HEK293 (cell line): Measurements from ENCODE around the gene UBQLN1.

Experiments used
- CTCF ChIA-PET: fragments of 350-600 bp; formaldehyde crosslinking; extraction: SDS; loops from one replicate; lab custom pipeline; 2021; ENCODE audit warnings: antibody characterized with exemption; lab: Yijun Ruan, JAX
- POLR2A ChIA-PET: fragments of 300-600 bp; formaldehyde crosslinking; extraction: SDS; loops from one replicate; lab custom pipeline; 2020; ENCODE audit warnings: antibody characterized with exemption, inconsistent platforms; lab: Yijun Ruan, JAX
- H3K27ac ChIP-seq: fragments of 200-500 bp; sonication (Bioruptor generic); 2 replicates; pipeline ENCODE4 v1.5.1; 2014; ENCODE audit warnings: low read depth, low read length, control low read depth, inconsistent platforms; ENCODE audit errors: extremely low read depth
- H3K36me3 ChIP-seq, 2 experiments: fragments of 200-500 bp in 1 of 2; sonication (Bioruptor generic) in 1 of 2; 1 replicate in 1 of 2; 2 replicates in 1 of 2; pipeline ENCODE4 v1.5.1; 2014 to 2017; ENCODE audit warnings: inconsistent platforms in 2 of 2, low read length in 2 of 2; ENCODE audit not compliant: control insufficient read depth in 2 of 2, insufficient read depth in 1 of 2
- H3K4me1 ChIP-seq: fragments of 200-500 bp; sonication (Bioruptor generic); 2 replicates; pipeline ENCODE4 v1.5.1; 2014; ENCODE audit warnings: mild to moderate bottlenecking, low read length, inconsistent platforms; ENCODE audit not compliant: control insufficient read depth, insufficient read depth
- H3K4me3 ChIP-seq: 2 replicates; pipeline ENCODE4 v1.5.1; 2011; ENCODE audit warnings: low read depth, mild to moderate bottlenecking, control low read depth, low read length, moderate library complexity
- H3K9me3 ChIP-seq: fragments of 200-500 bp; sonication (Bioruptor generic); 2 replicates; pipeline ENCODE4 v1.5.1; 2014; ENCODE audit warnings: low read depth, low read length, inconsistent platforms; ENCODE audit not compliant: control insufficient read depth, insufficient read depth
- GLI4 ChIP-seq: fragments of 450-650 bp; formaldehyde crosslinking; IDR thresholded peaks from 2 replicates; pipeline ENCODE4 v1.5.1; 2016; ENCODE audit warnings: missing biosample characterization, missing genetic modification characterization
- TCF7L2 ChIP-seq: IDR thresholded peaks from 2 replicates; pipeline ENCODE4 v1.6.1; 2011; ENCODE audit warnings: low read depth, mild to moderate bottlenecking, inconsistent platforms, low read length, moderate library complexity, borderline replicate concordance
- ZBTB8A ChIP-seq: fragments of 450-650 bp; formaldehyde crosslinking; IDR thresholded peaks from 2 replicates; pipeline ENCODE4 v1.5.1; 2016; ENCODE audit warnings: missing biosample characterization, missing genetic modification characterization
- ZFHX2 ChIP-seq: fragments of 450-650 bp; formaldehyde crosslinking; conservative IDR thresholded peaks from 2 replicates; pipeline ENCODE4 v1.5.1; 2016; ENCODE audit warnings: missing biosample characterization, missing genetic modification characterization
- ZNF169 ChIP-seq: fragments of 450-650 bp; formaldehyde crosslinking; IDR thresholded peaks from 2 replicates; pipeline ENCODE4 v1.5.1; 2016; ENCODE audit warnings: missing biosample characterization, missing genetic modification characterization
- ZNF221 ChIP-seq: fragments of 450-650 bp; formaldehyde crosslinking; IDR thresholded peaks from 2 replicates; pipeline ENCODE4 v1.5.1; 2017; ENCODE audit warnings: missing biosample characterization, missing genetic modification characterization, borderline replicate concordance
- ZNF239 ChIP-seq: fragments of 450-650 bp; formaldehyde crosslinking; IDR thresholded peaks from 2 replicates; pipeline ENCODE4 v1.5.1; 2016; ENCODE audit warnings: missing biosample characterization, missing genetic modification characterization
- ZNF274 ChIP-seq, 2 experiments: fragments of 200-500 bp in 1 of 2; fragments of 450-650 bp in 1 of 2; sonication (Bioruptor generic) in 1 of 2; formaldehyde crosslinking in 1 of 2; IDR thresholded peaks; 2 replicates each; pipeline versions ENCODE4 v1.5.1 to v1.6.1; 2014 to 2016; ENCODE audit warnings: borderline replicate concordance in 1 of 2, inconsistent platforms in 1 of 2, low read length in 1 of 2, missing biosample characterization in 1 of 2, missing genetic modification characterization in 1 of 2
- ZNF366 ChIP-seq: fragments of 450-650 bp; formaldehyde crosslinking; conservative IDR thresholded peaks from 2 replicates; pipeline ENCODE4 v1.5.1; 2016; ENCODE audit warnings: missing biosample characterization, missing genetic modification characterization
- ZNF37A ChIP-seq: fragments of 450-650 bp; IDR thresholded peaks from 2 replicates; pipeline ENCODE4 v1.5.1; 2018; ENCODE audit warnings: missing biosample characterization, missing genetic modification characterization
- ZNF394 ChIP-seq: fragments of 450-650 bp; formaldehyde crosslinking; IDR thresholded peaks from 2 replicates; pipeline ENCODE4 v1.5.1; 2016; ENCODE audit warnings: missing biosample characterization, missing genetic modification characterization, mild to moderate bottlenecking, moderate library complexity, borderline replicate concordance
- ZNF416 ChIP-seq: fragments of 450-650 bp; formaldehyde crosslinking; IDR thresholded peaks from 2 replicates; pipeline ENCODE4 v1.5.1; 2016; ENCODE audit warnings: missing biosample characterization, missing genetic modification characterization
- ZNF48 ChIP-seq: fragments of 450-650 bp; formaldehyde crosslinking; IDR thresholded peaks from 2 replicates; pipeline ENCODE4 v1.5.1; 2016; ENCODE audit warnings: missing biosample characterization, missing genetic modification characterization
- ZNF544 ChIP-seq: fragments of 450-650 bp; formaldehyde crosslinking; IDR thresholded peaks from 2 replicates; pipeline ENCODE4 v1.5.0; 2017; ENCODE audit warnings: missing biosample characterization, missing genetic modification characterization
- ZNF610 ChIP-seq: fragments of 450-650 bp; formaldehyde crosslinking; IDR thresholded peaks from 2 replicates; pipeline ENCODE4 v1.5.1; 2016; ENCODE audit warnings: missing biosample characterization, missing genetic modification characterization, borderline replicate concordance
- ZNF624 ChIP-seq: fragments of 450-650 bp; formaldehyde crosslinking; IDR thresholded peaks from 2 replicates; pipeline ENCODE4 v1.5.1; 2017; ENCODE audit warnings: missing biosample characterization, missing genetic modification characterization
- ZNF747 ChIP-seq: fragments of 450-650 bp; formaldehyde crosslinking; IDR thresholded peaks from 2 replicates; pipeline ENCODE4 v1.5.1; 2016; ENCODE audit warnings: missing biosample characterization, missing genetic modification characterization
- TF ChIP-seq, protein P1 (sequence below): fragments of 450-650 bp; formaldehyde crosslinking; IDR thresholded peaks from 2 replicates; pipeline ENCODE4 v1.5.1; 2016; ENCODE audit warnings: missing biosample characterization, missing genetic modification characterization
- TF ChIP-seq, protein P2 (sequence below): fragments of 450-650 bp; formaldehyde crosslinking; IDR thresholded peaks from 2 replicates; pipeline ENCODE4 v1.5.1; 2017; ENCODE audit warnings: missing biosample characterization, mild to moderate bottlenecking, missing genetic modification characterization, moderate library complexity
- TF ChIP-seq, protein P3 (sequence below): fragments of 450-650 bp; IDR thresholded peaks from 2 replicates; pipeline ENCODE4 v1.5.1; 2018; ENCODE audit warnings: missing biosample characterization, missing genetic modification characterization
- TF ChIP-seq, protein P4 (sequence below): fragments of 450-650 bp; formaldehyde crosslinking; IDR thresholded peaks from 2 replicates; pipeline ENCODE4 v1.5.1; 2016; ENCODE audit warnings: missing biosample characterization, missing genetic modification characterization

The UBQLN1 gene

DNA sequence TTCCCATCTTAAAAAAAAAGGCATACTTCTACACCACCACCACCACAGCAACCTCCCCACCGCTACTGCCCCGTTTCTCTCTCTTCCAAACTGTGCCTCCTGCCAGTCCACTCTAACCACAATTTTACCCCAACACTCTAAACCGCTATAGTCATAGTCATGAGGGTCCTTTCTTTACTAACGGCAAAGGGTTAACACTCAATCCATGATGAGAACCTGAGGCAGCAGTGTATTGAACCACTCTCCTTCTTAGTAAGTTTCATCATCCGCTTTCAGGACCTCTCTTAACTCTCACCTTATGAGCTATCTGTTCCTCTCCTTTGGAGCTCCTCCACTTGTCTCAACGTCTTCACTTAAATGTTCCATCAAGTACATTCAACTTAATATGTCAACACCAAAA lies 50.8 kb downstream of the UBQLN1 start (continued):
- no peak for TF ChIP-seq ZBTB8A (tag by site-specific recombination)

DNA sequence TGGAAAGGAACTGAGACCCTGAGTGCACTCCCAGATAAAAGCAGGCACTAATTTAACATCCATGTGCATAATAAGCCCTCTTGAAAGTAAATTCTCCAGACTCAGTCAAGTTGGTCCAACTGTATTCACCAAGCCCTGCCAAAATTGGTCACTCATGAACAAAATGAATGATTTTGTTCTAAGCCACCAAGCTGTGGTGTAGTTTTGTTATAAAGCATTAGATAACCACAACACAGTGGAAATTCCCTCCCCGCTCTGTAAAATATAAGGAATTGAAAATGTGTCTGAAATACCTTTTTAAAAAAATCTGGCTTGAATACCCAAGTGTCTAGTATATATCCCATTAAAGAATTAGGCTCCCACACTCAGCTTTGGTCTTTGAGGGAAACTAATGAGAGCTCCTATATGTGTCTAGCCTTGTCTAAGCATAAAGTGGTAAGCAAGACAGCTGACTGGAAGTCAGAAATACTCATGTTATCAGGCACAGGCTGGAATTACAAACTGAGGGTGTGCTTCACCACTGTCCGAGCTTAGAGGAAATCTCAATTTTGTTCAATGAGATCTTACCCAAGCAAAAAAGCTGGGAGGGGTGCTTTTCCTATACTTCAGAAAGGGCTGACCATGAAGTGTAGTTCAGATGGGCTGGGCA lies 51.6 kb downstream of the UBQLN1 start:
- TF ChIP-seq ZNF747 (tag by site-specific recombination): no peak
- no peak for TF ChIP-seq ZNF48 (tag by site-specific recombination)
- TF ChIP-seq ZNF239: no peak
- TF ChIP-seq ZNF416 (tag by site-specific recombination): no peak
- TF ChIP-seq ZFHX2 (tag by site-specific recombination): no peak
- H3K4me3 ChIP-seq: no peak overlapping the region
- ChIA-PET POLR2A (no interaction called here), CTCF (interaction anchor here (0.5 to 1.0 kb wide), 2 partner anchors 51 to 489 kb away, joined by 4 to 5 read pairs; partner anchors contain the start of gene UBQLN1)
- H3K4me1 ChIP-seq: no peaks in the 10 kb centered on the region
- peaks cover 16 to 90% of the 10 kb centered on the region in 2 experiments for H3K36me3 ChIP-seq
- no peaks in the 10 kb centered on the region for H3K9me3 ChIP-seq
- no peak overlapping the region for H3K27ac ChIP-seq

DNA sequence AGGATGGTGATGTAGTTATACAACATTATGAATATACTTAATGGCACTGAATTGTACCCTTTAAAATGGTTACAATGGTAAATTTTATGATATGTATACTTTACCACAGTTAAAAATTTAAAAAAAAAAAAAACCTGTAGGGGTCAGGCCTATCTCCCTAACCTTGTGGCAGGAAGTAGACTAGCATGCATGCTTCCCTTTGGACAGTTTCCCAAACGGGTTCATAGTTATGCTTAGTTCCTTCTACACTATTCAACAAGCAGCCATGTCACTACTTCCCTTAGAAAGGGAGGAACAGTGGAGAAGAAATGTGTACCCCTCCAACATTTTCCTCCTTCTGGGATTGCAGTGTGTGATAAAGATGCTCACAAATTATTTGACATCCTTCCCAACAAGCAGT lies 52.3 kb downstream of the UBQLN1 start:
- no peaks in the 10 kb centered on the region for H3K4me1 ChIP-seq
- no peak overlapping the region for H3K4me3 ChIP-seq
- peaks cover 12 to 88% of the 10 kb centered on the region in 2 experiments for H3K36me3 ChIP-seq
- no peak overlapping the region for H3K27ac ChIP-seq
- TF ChIP-seq ZNF366: no peak
- TF ChIP-seq ZNF169 (tag by site-specific recombination): no peak
- TF ChIP-seq, protein P1, sequence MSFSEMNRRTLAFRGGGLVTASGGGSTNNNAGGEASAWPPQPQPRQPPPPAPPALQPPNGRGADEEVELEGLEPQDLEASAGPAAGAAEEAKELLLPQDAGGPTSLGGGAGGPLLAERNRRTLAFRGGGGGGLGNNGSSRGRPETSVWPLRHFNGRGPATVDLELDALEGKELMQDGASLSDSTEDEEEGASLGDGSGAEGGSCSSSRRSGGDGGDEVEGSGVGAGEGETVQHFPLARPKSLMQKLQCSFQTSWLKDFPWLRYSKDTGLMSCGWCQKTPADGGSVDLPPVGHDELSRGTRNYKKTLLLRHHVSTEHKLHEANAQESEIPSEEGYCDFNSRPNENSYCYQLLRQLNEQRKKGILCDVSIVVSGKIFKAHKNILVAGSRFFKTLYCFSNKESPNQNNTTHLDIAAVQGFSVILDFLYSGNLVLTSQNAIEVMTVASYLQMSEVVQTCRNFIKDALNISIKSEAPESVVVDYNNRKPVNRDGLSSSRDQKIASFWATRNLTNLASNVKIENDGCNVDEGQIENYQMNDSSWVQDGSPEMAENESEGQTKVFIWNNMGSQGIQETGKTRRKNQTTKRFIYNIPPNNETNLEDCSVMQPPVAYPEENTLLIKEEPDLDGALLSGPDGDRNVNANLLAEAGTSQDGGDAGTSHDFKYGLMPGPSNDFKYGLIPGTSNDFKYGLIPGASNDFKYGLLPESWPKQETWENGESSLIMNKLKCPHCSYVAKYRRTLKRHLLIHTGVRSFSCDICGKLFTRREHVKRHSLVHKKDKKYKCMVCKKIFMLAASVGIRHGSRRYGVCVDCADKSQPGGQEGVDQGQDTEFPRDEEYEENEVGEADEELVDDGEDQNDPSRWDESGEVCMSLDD: no peak
- TF ChIP-seq ZNF544 (tag by site-specific recombination): no peak
- TF ChIP-seq ZNF221: no peak
- no peak for TF ChIP-seq ZNF747 (tag by site-specific recombination)
- no peak for TF ChIP-seq ZNF394 (tag by site-specific recombination)
- TF ChIP-seq, protein P2, sequence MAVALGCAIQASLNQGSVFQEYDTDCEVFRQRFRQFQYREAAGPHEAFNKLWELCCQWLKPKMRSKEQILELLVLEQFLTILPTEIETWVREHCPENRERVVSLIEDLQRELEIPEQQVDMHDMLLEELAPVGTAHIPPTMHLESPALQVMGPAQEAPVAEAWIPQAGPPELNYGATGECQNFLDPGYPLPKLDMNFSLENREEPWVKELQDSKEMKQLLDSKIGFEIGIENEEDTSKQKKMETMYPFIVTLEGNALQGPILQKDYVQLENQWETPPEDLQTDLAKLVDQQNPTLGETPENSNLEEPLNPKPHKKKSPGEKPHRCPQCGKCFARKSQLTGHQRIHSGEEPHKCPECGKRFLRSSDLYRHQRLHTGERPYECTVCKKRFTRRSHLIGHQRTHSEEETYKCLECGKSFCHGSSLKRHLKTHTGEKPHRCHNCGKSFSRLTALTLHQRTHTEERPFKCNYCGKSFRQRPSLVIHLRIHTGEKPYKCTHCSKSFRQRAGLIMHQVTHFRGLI: no peak
- TF ChIP-seq, protein P3, sequence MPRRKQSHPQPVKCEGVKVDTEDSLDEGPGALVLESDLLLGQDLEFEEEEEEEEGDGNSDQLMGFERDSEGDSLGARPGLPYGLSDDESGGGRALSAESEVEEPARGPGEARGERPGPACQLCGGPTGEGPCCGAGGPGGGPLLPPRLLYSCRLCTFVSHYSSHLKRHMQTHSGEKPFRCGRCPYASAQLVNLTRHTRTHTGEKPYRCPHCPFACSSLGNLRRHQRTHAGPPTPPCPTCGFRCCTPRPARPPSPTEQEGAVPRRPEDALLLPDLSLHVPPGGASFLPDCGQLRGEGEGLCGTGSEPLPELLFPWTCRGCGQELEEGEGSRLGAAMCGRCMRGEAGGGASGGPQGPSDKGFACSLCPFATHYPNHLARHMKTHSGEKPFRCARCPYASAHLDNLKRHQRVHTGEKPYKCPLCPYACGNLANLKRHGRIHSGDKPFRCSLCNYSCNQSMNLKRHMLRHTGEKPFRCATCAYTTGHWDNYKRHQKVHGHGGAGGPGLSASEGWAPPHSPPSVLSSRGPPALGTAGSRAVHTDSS (tag by site-specific recombination): no peak
- TF ChIP-seq, all 188 proteins: peak for 0
- no peaks in the 10 kb centered on the region for H3K9me3 ChIP-seq
- POLR2A ChIA-PET: no interaction called here
- CTCF ChIA-PET: no interaction called here

DNA sequence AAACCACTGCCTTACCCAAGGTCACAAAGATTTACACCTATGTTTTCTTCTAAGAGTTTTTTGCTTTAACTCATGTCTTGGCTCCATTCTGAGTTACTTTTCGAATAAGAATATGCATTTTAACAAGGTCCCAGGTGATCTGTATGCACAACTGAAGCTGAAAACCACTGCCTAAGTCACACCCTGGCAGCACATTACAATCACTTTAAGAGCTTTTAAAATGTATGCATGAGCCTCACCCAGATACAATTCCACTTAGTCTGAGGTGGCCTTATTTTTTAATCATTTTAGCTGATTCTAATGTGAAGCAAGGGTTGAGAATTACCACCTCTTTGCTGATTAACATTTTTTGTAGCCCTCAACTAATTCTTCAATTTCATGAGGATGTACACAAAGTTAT lies 55.3 kb downstream of the UBQLN1 start:
- Histone ChIP-seq H3K9me3 (no peaks in the 10 kb centered on the region), H3K27ac (no peak overlapping the region), H3K4me1 (no peaks in the 10 kb centered on the region), H3K4me3 (no peak overlapping the region), H3K36me3 (peaks cover 0 to 69% of the 10 kb centered on the region in 2 experiments; a peak in 2 of 3 replicates)
- POLR2A ChIA-PET: no interaction called here
- CTCF ChIA-PET: no interaction called here
- TF ChIP-seq ZNF274 (IDR thresholded peaks at IDR 0.05; ENCODE audit: low read length): no peak
- TF ChIP-seq ZNF274 (tag by site-specific recombination; IDR thresholded peaks at IDR 0.05; ENCODE audit: borderline replicate concordance): no peak
- no peak for TF ChIP-seq ZNF624 (tag by site-specific recombination)
- no peak for TF ChIP-seq GLI4 (tag by site-specific recombination)
- TF ChIP-seq TCF7L2: no peak
- TF ChIP-seq ZNF37A (tag by site-specific recombination): no peak
- TF ChIP-seq ZNF610 (tag by site-specific recombination): no peak
- TF ChIP-seq, protein P4, sequence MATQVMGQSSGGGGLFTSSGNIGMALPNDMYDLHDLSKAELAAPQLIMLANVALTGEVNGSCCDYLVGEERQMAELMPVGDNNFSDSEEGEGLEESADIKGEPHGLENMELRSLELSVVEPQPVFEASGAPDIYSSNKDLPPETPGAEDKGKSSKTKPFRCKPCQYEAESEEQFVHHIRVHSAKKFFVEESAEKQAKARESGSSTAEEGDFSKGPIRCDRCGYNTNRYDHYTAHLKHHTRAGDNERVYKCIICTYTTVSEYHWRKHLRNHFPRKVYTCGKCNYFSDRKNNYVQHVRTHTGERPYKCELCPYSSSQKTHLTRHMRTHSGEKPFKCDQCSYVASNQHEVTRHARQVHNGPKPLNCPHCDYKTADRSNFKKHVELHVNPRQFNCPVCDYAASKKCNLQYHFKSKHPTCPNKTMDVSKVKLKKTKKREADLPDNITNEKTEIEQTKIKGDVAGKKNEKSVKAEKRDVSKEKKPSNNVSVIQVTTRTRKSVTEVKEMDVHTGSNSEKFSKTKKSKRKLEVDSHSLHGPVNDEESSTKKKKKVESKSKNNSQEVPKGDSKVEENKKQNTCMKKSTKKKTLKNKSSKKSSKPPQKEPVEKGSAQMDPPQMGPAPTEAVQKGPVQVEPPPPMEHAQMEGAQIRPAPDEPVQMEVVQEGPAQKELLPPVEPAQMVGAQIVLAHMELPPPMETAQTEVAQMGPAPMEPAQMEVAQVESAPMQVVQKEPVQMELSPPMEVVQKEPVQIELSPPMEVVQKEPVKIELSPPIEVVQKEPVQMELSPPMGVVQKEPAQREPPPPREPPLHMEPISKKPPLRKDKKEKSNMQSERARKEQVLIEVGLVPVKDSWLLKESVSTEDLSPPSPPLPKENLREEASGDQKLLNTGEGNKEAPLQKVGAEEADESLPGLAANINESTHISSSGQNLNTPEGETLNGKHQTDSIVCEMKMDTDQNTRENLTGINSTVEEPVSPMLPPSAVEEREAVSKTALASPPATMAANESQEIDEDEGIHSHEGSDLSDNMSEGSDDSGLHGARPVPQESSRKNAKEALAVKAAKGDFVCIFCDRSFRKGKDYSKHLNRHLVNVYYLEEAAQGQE: no peak
